T-cell (primary cell): ENCODE results near the gene CKM. TPM values are rescaled to one million over a fixed set of nuclear protein-coding genes. Genes with fewer than 3 reads are reported as not detected.

Source experiments
- total RNA-seq, 35 experiments: library from RNA in 6 of 35; stranded (reverse) in 6 of 35; fragments of 120-200 nt in 1 of 35; gene quantifications; one replicate each; pipeline versions ENCODE4 v1.2.1 to v1.2.4 and lab custom pipeline; 2013 to 2026

CKM gene
- total RNA-seq, 5 donors from 2014 or later (not counting 1 experiment from before 2014, with no cell fraction given) = not detected

Other genes with a start within 250 kb of the CKM start
- 1 to 10 TPM; 1.4 to 4.3 (median 3.5) TPM for gene ZNF296, start 246.4 kb downstream of the CKM start, total RNA-seq
- 10 to 100 TPM in 4 of 5 donors, 1 to 10 TPM in 1; 4.0 to 23.1 (median 22.7) TPM for gene GEMIN7, start 243.6 kb downstream of the CKM start, total RNA-seq
- gene PPP1R37, start 229.7 kb downstream of the CKM start, total RNA-seq = 10 to 100 TPM; 17.2 to 35.2 (median 30.4) TPM
- 1 to 10 TPM in 4 of 5 donors, under 1 TPM in 1; 0.95 to 1.3 (median 1.2) TPM for gene NKPD1, start 161.9 kb downstream of the CKM start, total RNA-seq
- 10 to 100 TPM; 53.9 to 92.4 (median 73.7) TPM for gene TRAPPC6A, start 144.6 kb downstream of the CKM start, total RNA-seq
- gene BLOC1S3, start 144.1 kb downstream of the CKM start, total RNA-seq = 10 to 100 TPM; 14.9 to 36.2 (median 32.8) TPM
- not detected for gene EXOC3L2, start 77.5 kb downstream of the CKM start, total RNA-seq
- 10 to 100 TPM; 28.0 to 34.8 (median 29.9) TPM for gene MARK4, start 71.6 kb downstream of the CKM start, total RNA-seq
- gene KLC3, start 17.9 kb upstream of the CKM start, total RNA-seq = under 1 TPM in 1 of 5 donors, not detected in 4; 0.35 TPM
- gene ERCC2, start 47.7 kb upstream of the CKM start, total RNA-seq = 10 to 100 TPM; 14.5 to 23.2 (median 21.3) TPM
- gene PPP1R13L, start 82.2 kb upstream of the CKM start, total RNA-seq = 10 to 100 TPM in 4 of 5 donors, 1 to 10 TPM in 1; 7.9 to 15.7 (median 12.5) TPM
- gene POLR1G, start 83.8 kb upstream of the CKM start, total RNA-seq = 1 to 10 TPM in 3 of 5 donors, under 1 TPM in 2; 0.82 to 6.2 (median 5.0) TPM
- gene ERCC1, start 101.0 kb upstream of the CKM start, total RNA-seq = 10 to 100 TPM; 41.7 to 55.4 (median 51.6) TPM
- gene FOSB, start 145.1 kb upstream of the CKM start, total RNA-seq = 1,000 to 10,000 TPM in 1 of 5 donors, 100 to 1,000 TPM in 1, 10 to 100 TPM in 1, 1 to 10 TPM in 2; 6.7 to 1,173 (median 10.4) TPM
- gene RTN2, start 174.2 kb upstream of the CKM start, total RNA-seq = 1 to 10 TPM; 1.7 to 2.5 (median 2.2) TPM
- 10 to 100 TPM in 2 of 5 donors, 1 to 10 TPM in 3; 5.6 to 14.6 (median 10.0) TPM for gene PPM1N, start 175.6 kb upstream of the CKM start, total RNA-seq
- 100 to 1,000 TPM in 3 of 5 donors, 10 to 100 TPM in 2; 77.4 to 113 (median 101) TPM for gene VASP, start 184.6 kb upstream of the CKM start, total RNA-seq